ENCODE data around the gene EXOSC9.
"Not testable (repeated sequence)": the region's sequence is repeated elsewhere in the genome, so short reads cannot be mapped to it uniquely, and the experiment has no call there.

Gene EXOSC9

GRCh38 chr4:121800961-121801714, at the start of gene EXOSC9:
EXOSC9 (plus strand) TSS chr4:121801323; CDS start chr4:121801425, 102 bp downstream.
- DNase-seq, result peak; percentile 88

GRCh38 chr4:121752142-121752541, 49.0 kb upstream of the EXOSC9 start:
- not testable (repeated sequence) for DNase-seq

GRCh38 chr4:121758925-121759568, 42.1 kb upstream of the EXOSC9 start:
- DNase-seq, result no peak

GRCh38 chr4:121760205-121760604, 40.9 kb upstream of the EXOSC9 start:
- no peak for DNase-seq

GRCh38 chr4:121764303-121764701, 36.8 kb upstream of the EXOSC9 start:
- DNase-seq, result no peak

GRCh38 chr4:121764702-121765367, 36.3 kb upstream of the EXOSC9 start, which contains the start of gene SMIM43:
SMIM43 (minus strand) TSS chr4:121765164; CDS start chr4:121765105, 59 bp downstream.
- DNase-seq, result no peak

GRCh38 chr4:121765368-121765705, 35.8 kb upstream of the EXOSC9 start:
- no peak for DNase-seq

- DNase-seq, result no peak
These were observed 35.1 kb upstream of the EXOSC9 start for GRCh38 chr4:121765971-121766538.

GRCh38 chr4:121767166-121767565, 34.0 kb upstream of the EXOSC9 start:
- DNase-seq, result no peak

- DNase-seq, result no peak
These were observed 31.8 kb upstream of the EXOSC9 start for GRCh38 chr4:121769341-121769740.

- no peak for DNase-seq
These were observed 29.3 kb upstream of the EXOSC9 start for GRCh38 chr4:121771869-121772268.

GRCh38 chr4:121773883-121774282, 27.2 kb upstream of the EXOSC9 start:
- DNase-seq, result peak; percentile 22

- no peak for DNase-seq
These were observed 24.3 kb upstream of the EXOSC9 start for GRCh38 chr4:121776610-121777401.

- no peak for DNase-seq
These were observed 23.5 kb upstream of the EXOSC9 start for GRCh38 chr4:121777625-121778024.

GRCh38 chr4:121778991-121779628, 22.0 kb upstream of the EXOSC9 start:
- DNase-seq, result no peak

- DNase-seq, result no peak
These were observed 17.9 kb upstream of the EXOSC9 start for GRCh38 chr4:121783210-121783609.

GRCh38 chr4:121784401-121784800, 16.7 kb upstream of the EXOSC9 start:
- DNase-seq, result no peak

- peak; percentile 95 for DNase-seq
These were observed 16.1 kb upstream of the EXOSC9 start for GRCh38 chr4:121784975-121785374.

GRCh38 chr4:121785479-121785878, 15.6 kb upstream of the EXOSC9 start:
- peak; percentile 39 for DNase-seq

GRCh38 chr4:121786221-121786620, 14.9 kb upstream of the EXOSC9 start:
- DNase-seq, result no peak

GRCh38 chr4:121788896-121789295, 12.2 kb upstream of the EXOSC9 start:
- no peak for DNase-seq

GRCh38 chr4:121789455-121789854, 11.7 kb upstream of the EXOSC9 start:
- DNase-seq, result peak; percentile 32
